RWPE1 (cell line): ENCODE results near the gene NOC2L.

Source experiments
- CTCF ChIA-PET: fragments of 350-600 bp; sonication (Branson Sonifier 250); formaldehyde crosslinking; extraction: SDS; loops from one replicate; lab custom pipeline; 2021; lab: Yijun Ruan, JAX
- POLR2A ChIA-PET: fragments of 400-600 bp; formaldehyde crosslinking; extraction: SDS; loops from one replicate; lab custom pipeline; 2020; ENCODE audit warnings: antibody characterized with exemption; ENCODE audit not compliant: low non-redundant PET; lab: Yijun Ruan, JAX
- DNase-seq: peaks from one replicate; pipeline ENCODE4 v3.0.0; 2012; ENCODE audit warnings: low spot score
- H3K27ac ChIP-seq: fragments of 450-650 bp; 2 replicates; pipeline ENCODE4 v1.5.1; 2017
- TF ChIP-seq, protein P1 (sequence below): fragments of 450-650 bp; conservative IDR thresholded peaks from 2 replicates; pipeline ENCODE4 v1.5.1; 2017; ENCODE audit warnings: low read depth, mild to moderate bottlenecking

The NOC2L gene

DNA sequence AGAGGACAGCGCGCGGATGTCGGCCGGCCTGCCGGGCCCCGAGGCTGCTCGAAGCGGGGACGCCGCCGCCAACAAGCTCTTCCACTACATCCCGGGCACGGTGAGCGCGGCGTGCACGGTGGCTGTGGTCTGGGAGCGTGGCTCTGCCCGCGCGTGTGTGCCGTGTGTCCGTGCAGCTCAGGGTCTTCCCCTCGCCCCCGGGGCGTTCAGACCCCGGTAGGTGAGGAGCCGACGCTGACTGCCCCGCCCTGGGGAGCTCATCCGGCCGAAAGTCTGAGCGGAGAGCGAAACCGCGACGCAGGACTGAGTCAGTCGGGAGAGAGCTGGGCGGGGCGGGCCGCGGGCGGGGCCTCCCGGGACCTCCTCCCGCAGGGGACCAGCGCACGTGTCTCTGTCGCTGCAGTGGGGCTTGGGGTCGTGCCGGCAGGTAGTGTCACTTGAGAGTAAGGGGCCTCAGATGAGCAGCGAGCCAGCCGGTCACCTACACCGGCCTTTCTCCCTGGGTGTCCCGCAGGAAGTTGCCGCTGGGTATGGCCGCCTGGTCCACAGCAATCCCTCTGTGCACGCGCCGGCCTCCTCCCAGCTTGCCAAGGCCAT is 7.7 kb upstream of the NOC2L start:
- peak; percentile 86 for DNase-seq
- POLR2A ChIA-PET = interaction anchor here (0.6 to 1.6 kb wide), 4 partner anchors 10 to 276 kb away, joined by 3 to 6 read pairs (median 4); no protein-coding TSS in a partner anchor
- CTCF ChIA-PET = interaction anchor here (0.6 to 1.3 kb wide), 3 partner anchors 17 to 97 kb away, joined by 3 read pairs; no protein-coding TSS in a partner anchor
- H3K27ac ChIP-seq = peak overlapping the region; percentile 94
- TF ChIP-seq, protein P1, sequence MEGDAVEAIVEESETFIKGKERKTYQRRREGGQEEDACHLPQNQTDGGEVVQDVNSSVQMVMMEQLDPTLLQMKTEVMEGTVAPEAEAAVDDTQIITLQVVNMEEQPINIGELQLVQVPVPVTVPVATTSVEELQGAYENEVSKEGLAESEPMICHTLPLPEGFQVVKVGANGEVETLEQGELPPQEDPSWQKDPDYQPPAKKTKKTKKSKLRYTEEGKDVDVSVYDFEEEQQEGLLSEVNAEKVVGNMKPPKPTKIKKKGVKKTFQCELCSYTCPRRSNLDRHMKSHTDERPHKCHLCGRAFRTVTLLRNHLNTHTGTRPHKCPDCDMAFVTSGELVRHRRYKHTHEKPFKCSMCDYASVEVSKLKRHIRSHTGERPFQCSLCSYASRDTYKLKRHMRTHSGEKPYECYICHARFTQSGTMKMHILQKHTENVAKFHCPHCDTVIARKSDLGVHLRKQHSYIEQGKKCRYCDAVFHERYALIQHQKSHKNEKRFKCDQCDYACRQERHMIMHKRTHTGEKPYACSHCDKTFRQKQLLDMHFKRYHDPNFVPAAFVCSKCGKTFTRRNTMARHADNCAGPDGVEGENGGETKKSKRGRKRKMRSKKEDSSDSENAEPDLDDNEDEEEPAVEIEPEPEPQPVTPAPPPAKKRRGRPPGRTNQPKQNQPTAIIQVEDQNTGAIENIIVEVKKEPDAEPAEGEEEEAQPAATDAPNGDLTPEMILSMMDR = no peak

- peak within 1 kb of the TSS; percentile 94 for H3K27ac ChIP-seq
- TF ChIP-seq, protein P1 = no peak
- ChIA-PET CTCF (interaction anchor here (0.6 to 1.1 kb wide), 2 partner anchors 17 to 18 kb away, joined by 3 read pairs; no protein-coding TSS in a partner anchor), POLR2A (interaction anchor here (1.1 to 1.6 kb wide), 2 partner anchors 10 to 15 kb away, joined by 5 to 6 read pairs; no protein-coding TSS in a partner anchor)
- DNase-seq = peak; percentile 75
These were observed 7.2 kb upstream of the NOC2L start, which contains the start of gene PLEKHN1 for GRCh38 chr1:966135-966703. TSS of gene PLEKHN1 (plus strand) at chr1:966482. CDS start at chr1:966532, 50 bp downstream.

DNA sequence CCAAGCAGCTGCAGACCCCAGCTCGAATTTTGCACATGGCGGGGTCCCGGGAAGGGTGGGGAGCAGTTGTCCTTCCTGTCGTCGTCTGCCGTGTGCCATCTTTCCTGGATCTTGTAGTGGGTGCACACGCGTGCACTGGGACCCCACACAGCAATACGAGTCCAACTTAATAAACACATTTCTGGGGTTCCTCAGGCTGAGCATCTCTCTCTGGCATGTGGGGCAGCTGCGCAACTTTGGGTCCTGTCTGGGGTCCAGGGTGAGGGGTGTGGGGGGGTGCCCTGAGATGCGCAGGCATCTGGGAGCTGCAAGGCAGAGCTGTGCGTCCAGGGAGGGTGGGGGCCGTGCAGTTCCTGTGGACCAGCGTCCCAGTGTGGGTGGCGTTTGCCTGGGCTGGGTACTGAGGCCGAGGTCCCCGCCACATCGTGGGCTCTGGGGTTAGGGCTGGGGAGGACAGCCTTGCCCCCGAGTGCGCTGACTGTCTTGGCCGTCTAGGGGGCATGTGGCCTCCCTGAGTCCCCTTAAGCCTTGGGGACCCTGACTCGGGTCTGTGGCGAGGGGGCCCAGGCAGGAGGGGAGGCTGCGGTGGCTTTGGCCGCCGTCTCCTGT is 6.6 kb upstream of the NOC2L start:
- ChIA-PET POLR2A (no interaction called here), CTCF (no interaction called here)
- DNase-seq = no peak
- TF ChIP-seq, protein P1 = no peak
- peak overlapping the region; percentile 94 for H3K27ac ChIP-seq

DNA sequence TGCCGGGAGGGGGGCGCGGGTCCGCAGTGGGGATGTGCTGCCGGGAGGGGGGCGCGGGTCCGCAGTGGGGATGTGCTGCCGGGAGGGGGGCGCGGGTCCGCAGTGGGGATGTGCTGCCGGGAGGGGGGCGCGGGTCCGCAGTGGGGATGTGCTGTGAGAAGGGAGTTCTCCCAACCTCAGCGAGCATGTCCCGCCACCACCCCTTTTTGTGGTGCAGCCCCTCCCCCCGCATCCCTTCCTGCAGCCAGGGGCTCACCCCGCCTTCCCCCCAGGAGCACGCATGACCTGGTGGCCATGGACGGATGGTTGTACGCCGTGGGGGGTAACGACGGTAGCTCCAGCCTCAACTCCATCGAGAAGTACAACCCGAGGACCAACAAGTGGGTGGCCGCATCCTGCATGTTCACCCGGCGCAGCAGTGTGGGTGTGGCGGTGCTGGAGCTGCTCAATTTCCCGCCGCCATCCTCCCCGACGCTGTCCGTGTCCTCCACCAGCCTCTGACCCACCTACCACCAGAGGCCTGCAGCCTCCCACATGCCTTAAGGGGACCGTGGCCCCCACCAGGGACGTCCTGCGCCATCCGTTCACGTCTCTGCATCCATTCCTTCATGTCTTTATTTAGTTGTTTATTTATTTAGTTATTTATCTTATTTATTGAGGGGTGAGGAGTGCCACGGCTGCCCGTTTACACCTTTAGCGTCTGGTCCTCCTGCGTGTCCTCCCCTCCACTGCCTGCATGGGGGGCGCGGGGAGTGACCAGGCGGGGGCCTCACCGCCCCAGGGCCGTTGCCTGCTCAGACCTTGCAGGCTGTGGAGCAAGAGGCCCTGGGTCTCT is 5.9 kb upstream of the NOC2L start:
- TF ChIP-seq, protein P1 = no peak
- ChIA-PET CTCF (interaction anchor here (0.7 kb wide), 1 partner anchor 217 kb away, joined by 3 read pairs; no protein-coding TSS in a partner anchor), POLR2A (no interaction called here)
- H3K27ac ChIP-seq = peak overlapping the region; percentile 94
- DNase-seq = no peak

DNA sequence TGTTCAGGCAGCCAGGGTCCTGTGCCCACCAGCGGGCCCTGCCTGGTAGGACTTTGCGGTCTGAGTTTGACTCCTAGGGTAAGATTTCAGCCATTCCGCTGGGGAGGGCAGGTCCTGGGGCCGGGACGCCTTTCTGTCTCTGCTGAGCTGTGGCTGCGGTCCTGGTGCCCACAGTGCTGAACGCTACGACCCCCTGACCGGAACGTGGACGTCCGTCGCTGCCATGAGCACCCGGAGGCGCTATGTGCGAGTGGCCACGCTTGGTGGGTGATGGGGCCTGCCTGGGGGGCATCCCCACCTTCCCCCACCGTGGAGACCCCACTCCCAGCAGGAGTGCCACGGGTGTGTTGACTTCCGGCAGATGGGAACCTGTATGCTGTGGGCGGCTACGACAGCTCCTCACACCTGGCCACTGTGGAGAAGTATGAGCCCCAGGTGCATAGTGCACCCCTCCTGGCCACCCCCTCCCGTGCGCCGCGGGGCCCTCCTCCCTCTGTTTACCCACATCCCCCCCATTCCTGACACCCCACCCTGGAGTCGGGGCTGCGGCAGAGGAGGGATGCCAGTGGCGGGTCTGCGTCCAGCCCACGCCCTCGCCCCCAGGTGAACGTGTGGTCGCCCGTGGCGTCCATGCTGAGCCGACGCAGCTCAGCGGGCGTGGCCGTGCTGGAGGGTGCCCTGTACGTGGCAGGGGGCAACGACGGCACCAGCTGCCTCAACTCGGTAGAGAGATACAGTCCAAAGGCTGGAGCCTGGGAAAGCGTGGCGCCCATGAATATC is 4.9 kb upstream of the NOC2L start:
- CTCF ChIA-PET = no interaction called here
- TF ChIP-seq, protein P1 = no peak
- no peak for DNase-seq
- peak overlapping the region; percentile 25 for H3K27ac ChIP-seq
- POLR2A ChIA-PET = no interaction called here
